Measurements from ENCODE around the gene GAGE13.
"Not testable (repeated sequence)": the region's sequence is repeated elsewhere in the genome, so short reads cannot be mapped to it uniquely, and the experiment has no call there.

The GAGE13 gene

GRCh38 chrX:49331282-49331681, at the start of gene GAGE13:
GAGE13 (plus strand) TSS chrX:49331582; CDS start chrX:49332738, 1,156 bp downstream.
- not testable (repeated sequence) for DNase-seq

GRCh38 chrX:49282647-49283011, 48.8 kb upstream of the GAGE13 start:
- no peak for DNase-seq

DNA sequence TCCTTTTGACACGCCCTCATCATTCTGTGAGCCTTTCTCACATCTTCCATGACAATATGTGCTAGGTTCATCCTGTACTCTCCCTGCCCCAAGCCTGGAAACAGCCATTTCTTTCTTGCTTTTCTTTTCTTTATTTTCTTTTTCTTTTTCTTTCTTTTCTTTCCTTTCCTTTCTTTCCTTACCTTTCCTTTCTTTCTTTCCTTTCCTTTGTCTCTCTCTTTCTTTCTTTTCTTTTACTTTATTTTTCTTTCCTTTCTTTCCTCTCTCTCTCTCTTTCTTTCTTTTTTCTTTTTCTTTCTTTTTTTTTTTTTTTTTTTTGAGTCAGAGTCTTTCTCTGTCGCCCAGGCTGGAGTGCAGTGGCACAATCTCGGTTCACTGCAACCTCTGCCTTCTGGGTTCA, 47.2 kb upstream of the GAGE13 start:
- DNase-seq, result no peak

DNA sequence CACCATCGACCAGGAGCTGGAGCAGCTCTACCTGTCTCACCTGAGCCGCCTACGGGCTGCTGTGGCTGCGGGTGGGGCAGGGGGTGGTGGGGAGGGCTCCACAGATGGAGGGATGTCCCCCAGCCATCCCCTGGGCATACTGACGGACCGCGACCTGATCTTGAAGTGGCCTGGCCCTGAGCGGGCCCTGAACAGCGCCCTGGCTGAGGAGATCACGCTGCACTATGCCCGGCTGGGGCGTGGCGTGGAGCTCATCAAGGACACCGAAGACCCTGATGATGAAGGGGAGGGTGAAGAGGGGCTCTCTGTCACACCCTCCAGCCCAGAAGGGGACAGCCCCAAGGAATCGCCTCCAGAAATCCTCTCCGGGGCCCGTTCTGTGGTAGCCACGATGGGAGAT, 45.2 kb upstream of the GAGE13 start:
- DNase-seq, result no peak

GRCh38 chrX:49286581-49286980, 44.8 kb upstream of the GAGE13 start:
- no peak for DNase-seq

GRCh38 chrX:49287665-49288064, 43.7 kb upstream of the GAGE13 start:
- DNase-seq, result no peak

DNA sequence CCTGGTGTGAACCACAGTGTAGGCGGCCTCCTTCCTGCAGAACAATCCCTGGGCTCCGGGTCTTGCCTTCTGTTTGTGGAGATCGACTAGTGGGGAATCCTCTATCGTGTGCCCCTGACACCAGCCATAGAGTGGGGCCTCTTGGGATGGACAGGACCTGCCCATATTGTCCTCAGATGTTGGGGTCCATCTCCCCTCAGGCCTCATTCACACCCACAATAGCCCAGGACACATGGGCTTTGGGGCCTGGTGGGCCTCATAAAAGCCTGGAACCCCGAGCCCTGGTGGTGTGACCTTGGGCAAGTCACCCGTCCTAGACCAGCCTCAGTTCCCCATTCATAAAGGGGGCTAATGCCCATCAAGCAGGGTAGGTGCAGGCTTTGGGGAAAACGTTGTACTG, 41.2 kb upstream of the GAGE13 start:
- DNase-seq, result no peak

DNA sequence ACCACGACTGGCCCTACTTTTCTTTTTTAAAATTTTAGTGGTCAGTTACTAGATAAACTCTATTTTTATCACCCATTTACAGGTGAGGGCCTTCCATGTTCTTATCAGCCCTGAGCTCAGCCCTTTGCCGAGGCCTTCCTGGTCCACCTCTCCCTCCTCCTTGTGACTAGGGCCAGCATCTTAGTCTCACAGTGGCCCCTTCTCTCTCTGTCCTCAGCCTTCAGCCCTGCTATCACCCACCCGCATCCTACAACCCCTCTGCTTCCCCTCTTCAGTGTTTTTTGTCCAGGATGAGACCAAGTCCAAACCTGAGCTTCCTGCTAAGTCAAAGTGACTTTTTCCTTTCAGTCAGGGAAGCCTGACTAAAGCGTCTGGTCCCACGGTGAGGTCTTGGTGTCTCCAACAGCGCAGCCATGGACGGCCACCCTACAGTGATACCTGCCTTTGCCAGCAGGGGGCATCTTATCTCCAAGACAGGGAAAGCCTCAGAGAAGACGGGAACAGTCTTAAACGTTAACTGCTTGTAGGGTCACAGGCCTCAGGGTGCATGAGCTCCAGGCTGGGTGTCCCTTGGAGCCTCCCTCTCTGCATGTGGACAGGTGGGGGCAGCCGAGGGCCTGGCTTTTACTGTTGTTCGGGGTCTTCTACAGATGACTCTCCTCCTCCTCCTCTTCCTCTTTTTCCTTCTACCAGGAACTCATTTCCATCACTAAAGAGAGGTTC, 39.6 kb upstream of the GAGE13 start:
- DNase-seq, result peak; percentile 87 to 90

- no peak for DNase-seq
These were observed 38.7 kb upstream of the GAGE13 start for GRCh38 chrX:49292400-49293362.

DNA sequence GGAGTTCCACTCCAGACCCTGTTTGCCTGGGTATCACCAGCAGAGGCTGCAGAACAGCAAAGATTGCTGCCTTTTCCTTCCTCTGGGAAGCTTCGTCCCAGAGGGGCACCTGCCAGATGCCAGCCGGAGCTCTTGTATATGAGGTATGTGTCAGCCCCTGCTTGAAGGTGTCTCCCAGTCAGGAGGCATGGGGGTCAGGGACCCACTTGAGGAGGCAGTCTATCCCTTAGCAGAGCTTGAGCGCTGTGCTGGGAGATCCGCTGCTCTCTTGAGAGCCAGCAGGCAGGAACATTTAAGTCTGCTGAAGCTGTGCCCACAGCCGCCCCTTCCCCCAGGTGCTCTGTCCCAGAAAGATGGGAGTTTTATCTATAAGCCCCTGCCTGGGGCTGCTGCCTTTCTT, 32.1 kb upstream of the GAGE13 start:
- not testable (repeated sequence) for DNase-seq

DNA sequence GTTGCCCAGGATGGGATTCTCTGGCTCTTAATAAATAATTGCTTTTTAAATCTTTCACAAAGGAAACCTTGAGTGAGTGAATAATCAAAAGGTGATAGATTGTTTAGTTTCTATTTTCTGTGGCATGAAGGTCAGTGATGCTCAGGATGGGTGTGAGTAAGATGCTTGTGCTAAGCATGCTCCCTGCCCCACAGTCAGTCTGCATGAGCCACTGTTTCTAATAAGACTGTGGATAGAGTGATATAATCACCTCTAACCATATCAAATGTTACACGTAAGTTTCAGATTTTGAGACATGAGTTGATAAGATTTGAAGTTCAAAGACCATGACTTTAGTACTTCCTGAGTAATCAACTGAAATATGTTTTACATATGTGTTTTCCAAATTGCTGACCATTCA, 30.7 kb upstream of the GAGE13 start:
- DNase-seq, result no peak

DNA sequence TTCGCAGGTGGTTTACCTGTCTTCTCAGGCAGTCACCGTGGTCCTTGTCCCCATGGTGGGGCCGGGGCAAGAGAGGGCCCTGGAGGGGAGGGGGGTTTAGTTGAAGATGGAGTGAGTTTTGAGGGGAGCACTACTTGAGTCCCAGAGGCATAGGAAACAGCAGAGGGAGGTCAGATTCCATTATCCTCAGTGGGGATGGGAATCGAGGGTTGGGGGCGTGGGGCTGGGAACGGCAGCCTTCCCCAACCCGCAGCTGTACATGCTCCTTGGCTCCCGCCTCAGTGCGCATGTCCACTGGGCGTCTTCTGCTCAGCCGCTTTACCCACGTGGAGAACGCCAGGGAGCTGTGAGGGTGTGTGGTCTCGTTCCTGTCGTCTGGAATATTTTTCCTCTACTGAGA, 28.0 kb upstream of the GAGE13 start, which contains the start of gene GAGE10:
Gene GAGE10 (plus strand): TSS at position 301 of the 400 bp plus-strand sequence. CDS start 1,214 bp downstream, outside the sequence.
- DNase-seq, result no peak

DNA sequence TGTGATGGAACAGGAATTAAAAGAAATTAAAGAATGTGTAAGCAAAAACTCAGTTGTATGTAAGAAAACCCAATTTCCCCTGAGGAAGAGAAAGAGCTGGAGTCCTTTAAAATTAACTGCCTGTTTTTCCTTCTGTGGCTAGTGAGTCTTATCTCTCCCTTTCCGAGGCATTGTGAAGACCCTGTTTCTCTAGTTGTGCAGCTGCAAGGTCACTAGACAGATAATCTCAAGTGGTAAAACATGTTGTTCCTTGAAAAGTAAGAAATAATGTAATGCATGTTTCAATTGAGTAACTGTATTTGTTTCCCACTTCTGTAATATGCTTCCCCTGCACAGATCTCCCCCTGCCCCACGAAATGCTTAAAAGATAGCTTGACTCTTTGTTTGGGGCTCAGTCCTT, 23.6 kb upstream of the GAGE13 start:
- not testable (repeated sequence) for DNase-seq

DNA sequence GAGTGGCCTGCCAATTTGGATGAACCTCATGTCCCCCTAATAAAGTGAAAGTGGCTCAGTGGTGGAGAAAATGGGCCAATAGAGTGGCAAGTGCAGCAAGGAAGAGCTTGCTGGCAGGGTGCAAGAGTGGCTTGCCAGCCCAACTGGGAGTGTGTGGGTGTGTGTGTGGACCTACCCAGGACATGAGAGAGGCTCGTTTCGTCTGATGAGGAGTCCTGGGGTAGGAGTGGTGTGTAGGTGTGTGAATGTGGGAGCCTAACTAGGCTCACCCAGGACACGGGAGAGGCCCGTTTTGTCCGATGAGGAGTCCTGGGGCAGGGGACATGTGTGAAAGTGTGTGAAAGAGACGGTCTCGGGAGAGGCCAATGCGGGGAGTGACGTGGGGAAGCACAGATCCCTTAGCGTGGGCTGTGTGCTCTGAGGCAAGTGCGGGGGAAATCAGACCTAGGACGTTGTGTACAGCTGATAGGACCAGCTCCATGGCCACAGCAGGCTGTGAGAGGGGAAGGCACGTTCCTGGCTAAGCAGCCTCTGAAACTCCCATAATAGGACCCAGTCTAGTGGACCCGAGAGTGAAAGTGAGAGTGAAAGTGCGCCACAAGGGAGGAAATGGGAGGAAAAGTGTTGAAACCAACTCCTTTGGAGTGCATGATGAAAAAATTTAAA, 22.6 kb upstream of the GAGE13 start:
- DNase-seq, result peak in 1 of 2 experiments; percentile 35

DNA sequence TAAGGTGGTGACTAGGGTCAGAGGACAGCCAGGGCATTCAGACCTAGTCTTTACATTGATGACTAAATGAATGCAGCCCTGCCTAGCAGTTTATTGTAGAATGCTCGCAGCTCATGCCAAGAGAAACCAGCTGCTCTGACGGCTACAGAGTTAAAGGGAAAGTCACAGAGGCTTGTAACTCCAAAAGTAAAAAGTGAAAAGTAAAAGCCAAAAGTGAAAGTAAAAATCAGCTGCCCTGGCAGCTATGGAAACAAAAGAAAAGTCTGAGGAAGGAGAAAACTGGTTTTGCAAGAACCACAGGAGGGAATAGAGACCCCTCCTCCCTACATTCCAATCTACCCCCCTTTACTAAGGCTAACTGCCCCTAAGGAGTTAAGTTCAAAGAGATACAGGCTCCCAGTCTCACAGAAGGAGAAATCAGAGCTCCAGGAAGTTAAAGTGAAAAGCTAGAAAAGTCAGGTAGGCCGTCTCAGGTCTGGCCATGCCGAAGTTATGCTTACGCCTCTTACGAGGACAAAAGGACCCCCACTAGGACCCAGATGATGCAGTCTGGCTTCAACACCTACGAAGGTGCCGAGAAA, 21.9 kb upstream of the GAGE13 start:
- no peak for DNase-seq

DNA sequence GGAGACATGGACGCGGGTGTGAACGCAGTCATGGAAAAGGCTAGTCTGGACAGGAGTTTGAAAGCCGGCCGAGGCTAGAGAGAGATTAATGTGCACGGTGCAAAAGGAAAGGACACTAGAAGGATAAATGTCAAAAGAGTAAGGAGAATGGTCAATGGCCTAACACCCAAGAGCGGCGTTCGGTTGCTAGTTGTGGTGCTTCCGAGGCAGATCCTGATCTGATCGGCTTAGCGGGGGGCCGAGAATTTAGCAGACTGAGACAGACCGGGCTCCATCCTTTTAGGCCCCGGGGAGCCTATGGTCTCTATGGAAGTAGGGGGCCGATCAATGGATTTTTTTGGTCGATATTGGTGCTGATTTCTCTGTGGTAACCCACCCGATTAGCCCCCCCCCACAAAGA, 21.0 kb upstream of the GAGE13 start:
- DNase-seq, result no peak

DNA sequence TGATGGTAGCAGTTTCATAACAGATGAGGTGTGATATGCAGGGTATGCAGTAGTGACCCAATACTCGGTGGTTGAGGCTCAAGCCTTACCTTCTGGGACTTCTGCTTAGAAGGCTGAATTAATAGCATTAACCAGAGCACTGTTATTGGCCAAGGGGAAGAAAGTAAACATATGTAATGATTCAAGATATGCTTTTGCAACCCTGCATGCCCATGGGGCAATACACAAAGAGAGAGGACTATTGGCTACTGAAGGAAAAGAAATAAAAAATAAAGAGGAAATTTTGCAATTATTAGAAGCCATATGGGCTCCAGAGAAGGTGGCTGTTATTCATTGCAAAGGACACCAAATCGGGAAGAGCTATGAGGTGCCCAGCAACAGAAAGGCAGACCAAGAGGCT, 19.2 kb upstream of the GAGE13 start:
- no peak for DNase-seq

DNA sequence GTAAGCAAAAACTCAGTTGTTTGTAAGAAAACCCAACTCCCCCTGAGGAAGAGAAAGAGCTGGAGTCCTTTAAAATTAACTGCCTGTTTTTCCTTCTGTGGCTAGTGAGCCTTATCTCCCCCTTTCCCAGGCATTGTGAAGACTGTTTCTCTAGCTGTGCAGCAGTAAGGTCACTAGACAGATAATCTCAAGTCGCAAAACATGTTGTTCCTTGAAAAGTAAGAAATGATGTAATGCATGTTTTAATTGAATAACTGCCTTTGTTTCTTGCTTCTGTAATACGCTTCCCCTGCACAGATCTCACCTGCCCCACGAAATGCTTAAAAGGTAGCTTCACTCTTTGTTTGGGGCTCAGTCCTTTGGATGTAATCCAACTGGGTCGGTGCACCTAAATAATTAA, 15.3 kb upstream of the GAGE13 start:
- DNase-seq, result no peak

DNA sequence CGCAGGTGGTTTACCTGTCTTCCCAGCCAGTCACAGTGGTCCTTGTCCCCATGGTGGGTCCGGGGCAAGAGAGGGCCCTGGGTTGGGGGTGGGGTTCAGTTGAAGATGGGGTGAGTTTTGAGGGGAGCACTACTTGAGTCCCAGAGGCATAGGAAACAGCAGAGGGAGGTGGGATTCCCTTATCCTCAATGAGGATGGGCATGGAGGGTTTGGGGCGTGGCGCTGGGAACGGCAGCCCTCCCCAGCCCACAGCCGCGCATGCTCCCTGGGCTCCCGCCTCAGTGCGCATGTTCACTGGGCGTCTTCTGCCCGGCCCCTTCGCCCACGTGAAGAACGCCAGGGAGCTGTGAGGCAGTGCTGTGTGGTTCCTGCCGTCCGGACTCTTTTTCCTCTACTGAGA, 9.6 kb upstream of the GAGE13 start, which contains the start of gene GAGE12J:
Gene GAGE12J (plus strand): TSS at position 301 of the 400 bp plus-strand sequence. CDS start 1,157 bp downstream, outside the sequence.
- DNase-seq, result not testable (repeated sequence)

DNA sequence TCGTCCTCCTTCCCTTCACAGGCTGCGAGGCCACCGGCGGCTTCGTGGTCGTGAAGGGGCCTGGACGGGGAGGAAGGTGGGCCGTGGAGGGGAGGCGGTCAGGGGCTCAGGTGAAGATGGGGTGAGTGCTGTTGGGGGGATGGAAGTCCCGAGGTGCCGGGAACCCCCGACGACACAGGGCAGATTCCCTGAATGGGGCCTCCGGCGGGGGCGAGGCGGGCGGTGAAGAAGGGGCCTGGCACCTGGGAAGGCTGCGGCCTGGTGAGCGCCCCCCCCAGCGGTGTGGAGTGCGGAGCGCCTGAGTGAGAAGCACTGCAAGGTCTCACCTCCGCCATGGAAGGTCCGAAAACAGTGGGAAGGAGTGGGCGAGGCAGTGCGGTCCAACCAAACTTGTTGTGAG, 9.1 kb upstream of the GAGE13 start:
- not testable (repeated sequence) for DNase-seq

DNA sequence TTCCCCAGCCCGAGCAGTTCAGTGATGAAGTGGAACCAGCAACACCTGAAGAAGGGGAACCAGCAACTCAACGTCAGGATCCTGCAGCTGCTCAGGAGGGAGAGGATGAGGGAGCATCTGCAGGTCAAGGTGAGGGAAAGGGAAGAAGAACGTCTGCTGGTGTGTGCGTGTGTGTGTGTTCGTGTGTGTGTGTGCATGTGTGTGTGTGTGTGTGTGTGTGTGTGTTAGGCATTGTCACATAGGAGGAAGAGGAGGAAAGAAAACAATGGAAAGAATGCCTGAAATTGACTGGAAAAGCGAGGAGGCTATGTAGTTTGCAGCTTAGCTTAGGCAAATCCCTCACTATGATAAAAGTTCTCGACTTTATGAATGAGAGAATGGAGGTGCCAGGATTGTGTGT, 7.6 kb upstream of the GAGE13 start:
- DNase-seq, result not testable (repeated sequence)

GRCh38 chrX:49330421-49330820, 961 bp upstream of the GAGE13 start:
- not testable (repeated sequence) for DNase-seq

GRCh38 chrX:49331841-49332240, 459 bp downstream of the GAGE13 start:
- not testable (repeated sequence) for DNase-seq
